ENCODE measurements around the gene ACTR10.

- TF ChIP-seq ZNF280A (IDR thresholded peaks at IDR 0.05; ENCODE audit: low read depth, partially characterized antibody) = no peak
- no peak for TF ChIP-seq POLR2A (conservative IDR thresholded peaks at IDR 0.05)
- no peak for TF ChIP-seq PKNOX1 (IDR thresholded peaks at IDR 0.05)
- TF ChIP-seq NCOA2 (IDR thresholded peaks at IDR 0.05; ENCODE audit: partially characterized antibody in 2 of 2) = no peak
- no peak for TF ChIP-seq EHMT2 (IDR thresholded peaks at IDR 0.05)
- no peak for TF ChIP-seq RCOR1 (IDR thresholded peaks at IDR 0.05; ENCODE audit: borderline replicate concordance in 1 of 2, low read depth in 2 of 2, low read length in 2 of 2)
- no peak for TF ChIP-seq GABPB1 (CRISPR knock-in tag; IDR thresholded peaks at IDR 0.05)
- no peak for TF ChIP-seq YY1 (IDR thresholded peaks at IDR 0.05; ENCODE audit: borderline replicate concordance in 1 of 3, control insufficient read depth in 1 of 3, extremely low read depth in 1 of 3, insufficient read depth in 3 of 3, insufficient read length in 1 of 3, insufficient replicate concordance in 2 of 3, low read depth in 1 of 3, low read length in 2 of 3)
- TF ChIP-seq ZZZ3 (IDR thresholded peaks at IDR 0.05) = no peak
- TF ChIP-seq ZNF512 (tag; IDR thresholded peaks at IDR 0.05) = no peak
- TF ChIP-seq FOSL1 (tag; conservative IDR thresholded peaks at IDR 0.05) = no peak
- TF ChIP-seq BHLHE40 (IDR thresholded peaks at IDR 0.05; ENCODE audit: low read length) = no peak
- no peak for TF ChIP-seq RERE (CRISPR knock-in tag; IDR thresholded peaks at IDR 0.05; ENCODE audit: borderline replicate concordance)
Observed at GRCh38 chr14:58215191-58215914, 15.4 kb downstream of the ACTR10 start.
